Lung (tissue), 12 donors: ENCODE results near the gene KNDC1. TPM values are rescaled to one million over a fixed set of nuclear protein-coding genes. Genes with fewer than 3 reads are reported as not detected.

ENCODE experiments used
- ATAC-seq: fragments of 200-7000 bp; cut with Tn5 transposase; one replicate; pipeline ENCODE4 v1.9.1; 2020; ENCODE audit warnings: moderate number of reproducible peaks; ENCODE audit not compliant: insufficient read depth, low FRiP score
- DNase-seq, 3 donors: peaks; one replicate each; pipeline ENCODE4 v3.0.0-alpha.2; 2013 to 2017
- H3K27ac ChIP-seq, 2 donors: one replicate each; pipeline ENCODE4 v1.5.1; 2013; ENCODE audit warnings: mild to moderate bottlenecking in 2 of 2, moderate library complexity in 2 of 2, control low read depth in 1 of 2, inconsistent platforms in 1 of 2, low read depth in 1 of 2, low read length in 1 of 2
- H3K27me3 ChIP-seq, 3 donors: one replicate each; pipeline ENCODE4 v1.5.1; 2013; ENCODE audit warnings: low read length in 2 of 3; ENCODE audit not compliant: control insufficient read depth in 3 of 3, insufficient read depth in 3 of 3
- H3K36me3 ChIP-seq, 4 donors: one replicate each; pipeline ENCODE4 v1.5.1; 2013; ENCODE audit warnings: low read length in 4 of 4, mild to moderate bottlenecking in 1 of 4, moderate library complexity in 1 of 4; ENCODE audit not compliant: control insufficient read depth in 4 of 4, insufficient read depth in 4 of 4
- H3K4me1 ChIP-seq, 5 donors: one replicate each; pipeline ENCODE4 v1.5.1; 2013; ENCODE audit warnings: low read length in 5 of 5, mild to moderate bottlenecking in 2 of 5, moderate library complexity in 1 of 5; ENCODE audit not compliant: control insufficient read depth in 5 of 5, insufficient read depth in 5 of 5
- H3K4me3 ChIP-seq: one replicate; pipeline ENCODE4 v1.5.1; 2013; ENCODE audit warnings: mild to moderate bottlenecking, control low read depth, moderate library complexity
- H3K9ac ChIP-seq, 2 donors: one replicate each; pipeline ENCODE4 v1.5.1; 2013; ENCODE audit warnings: low read length in 2 of 2, control low read depth in 1 of 2; ENCODE audit not compliant: insufficient read depth in 1 of 2
- H3K9me3 ChIP-seq, 4 donors: one replicate each; pipeline ENCODE4 v1.5.1; 2013; ENCODE audit warnings: low read length in 3 of 4, mild to moderate bottlenecking in 1 of 4, moderate library complexity in 1 of 4; ENCODE audit not compliant: control insufficient read depth in 4 of 4, insufficient read depth in 3 of 4
- CTCF ChIP-seq: IDR thresholded peaks from 2 replicates; pipeline ENCODE4 v1.5.1; 2012; ENCODE audit warnings: mild to moderate bottlenecking; ENCODE audit errors: control extremely low read depth, extremely low read depth
- WGBS, 2 donors: extraction: QIAGEN DNeasy Blood & Tissue Kit; methylation state at CpG; one replicate each; pipeline ENCODE4 v1.1.7; 2013; 5-methylcytosine and 5-hydroxymethylcytosine counted together
- polyA plus RNA-seq, 2 donors: library from polyadenylated mRNA; stranded (reverse); fragments of 200-250 nt; gene quantifications; one replicate each; pipeline ENCODE4 v1.2.1, GENCODE V29; 2013
- total RNA-seq, 2 donors: library from RNA; depleted of rRNA in 1 of 2; stranded (reverse); fragments of >200 nt in 1 of 2; gene quantifications; one replicate each; pipeline ENCODE4 v1.2.1, GENCODE V29; 2014 to 2021
- donor health status: control.
- donor health status: control.
- donor health status: Bipolar disorder and iron deficiency.
- donor health status: healthy.
- donor health status: DM: yes; HTN: yes; CAD: no.

The KNDC1 gene
- total and polyA plus RNA-seq, 4 donors: 3.2 to 21.0 (median 6.7) TPM

- H3K27me3 ChIP-seq: peaks cover 0 to 6% (median 0%) of the 10 kb centered on the region in 3 donors
- DNase-seq (peak in 2 of 3 donors; percentile 4 to 15), ATAC-seq (no peak)
- H3K36me3 ChIP-seq: peaks cover 0 to 7% (median 2%) of the 10 kb centered on the region in 4 donors
- H3K9me3 ChIP-seq: peaks cover 0 to 4% (median 0%) of the 10 kb centered on the region in 4 donors
- H3K9ac ChIP-seq: no peak overlapping the region
- H3K4me1 ChIP-seq: no peaks in the 10 kb centered on the region
- no peak for TF ChIP-seq CTCF
- WGBS, 2 donors: 65 to 74% methylated on average over 34 of the region's 34 CpGs
- no peak overlapping the region for H3K4me3 ChIP-seq
- no peak overlapping the region for H3K27ac ChIP-seq
Observed at GRCh38 chr10:133186416-133187090, 26.5 kb downstream of the KNDC1 start.

DNA sequence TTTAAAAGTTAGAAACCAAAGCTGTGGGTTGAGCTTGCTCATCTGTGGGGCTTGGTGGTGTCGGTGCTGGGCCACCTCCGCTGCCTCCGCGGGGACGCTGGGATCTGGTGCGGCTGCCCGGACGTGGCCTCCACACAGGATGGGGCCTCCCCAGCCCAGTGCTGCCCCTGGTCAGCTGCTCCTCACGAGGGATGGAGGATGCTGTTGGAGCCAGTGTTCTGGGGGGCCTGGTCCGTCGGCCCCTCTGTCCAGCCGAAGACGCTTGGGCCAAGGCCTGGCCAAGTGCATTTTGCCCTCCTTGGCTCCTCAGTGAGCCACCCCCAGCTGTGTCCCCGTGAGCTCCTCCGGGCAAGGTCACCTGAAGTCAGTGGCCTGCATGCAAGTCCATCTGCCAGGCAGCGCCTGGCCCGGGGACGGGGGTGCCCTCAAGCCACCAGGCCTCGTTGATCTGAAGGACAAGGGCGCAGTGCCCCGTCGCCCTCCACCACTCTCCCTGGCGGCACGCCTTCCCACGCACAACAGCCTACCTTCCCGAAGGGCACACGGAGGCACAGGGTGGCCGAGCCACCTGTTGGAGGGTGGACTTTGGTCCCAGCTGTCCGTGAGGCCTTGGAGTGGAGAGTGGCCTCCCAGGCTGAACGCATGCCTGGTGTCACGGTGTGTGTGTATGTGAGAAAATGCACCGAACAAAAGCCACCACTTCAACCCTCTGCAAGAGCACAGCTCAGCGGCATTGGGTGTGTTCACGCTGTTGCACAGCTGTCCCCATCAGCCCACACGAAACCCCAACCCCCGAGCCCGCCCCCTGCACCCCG, 27.3 kb downstream of the KNDC1 start:
- Histone ChIP-seq H3K9me3 (peaks cover 0 to 7% (median 2%) of the 10 kb centered on the region in 4 donors), H3K36me3 (peaks cover 0 to 7% (median 2%) of the 10 kb centered on the region in 4 donors), H3K4me1 (no peaks in the 10 kb centered on the region), H3K27me3 (peaks cover 0 to 6% (median 0%) of the 10 kb centered on the region in 3 donors), H3K27ac (no peak overlapping the region), H3K4me3 (no peak overlapping the region), H3K9ac (no peak overlapping the region)
- 87 to 89% methylated on average over 38 of the region's 38 CpGs for WGBS, 2 donors
- DNase-seq (no peak), ATAC-seq (no peak)
- TF ChIP-seq CTCF: no peak

- WGBS, 2 donors: 88 to 92% methylated on average over 38 of the region's 38 CpGs
- no peak for TF ChIP-seq CTCF
Observed at GRCh38 chr10:133187906-133188681, 28.1 kb downstream of the KNDC1 start.

More at GRCh38 chr10:133187906-133188681, 28.1 kb downstream of the KNDC1 start:
- Histone ChIP-seq H3K9ac (no peak overlapping the region), H3K27ac (no peak overlapping the region), H3K9me3 (peaks cover 0 to 7% (median 2%) of the 10 kb centered on the region in 4 donors), H3K36me3 (peaks cover 0 to 7% (median 2%) of the 10 kb centered on the region in 4 donors), H3K27me3 (peaks cover 0 to 6% (median 0%) of the 10 kb centered on the region in 3 donors), H3K4me3 (no peak overlapping the region), H3K4me1 (no peaks in the 10 kb centered on the region)
- no peak for DNase-seq
- ATAC-seq: no peak
